ENCODE results near the gene LEMD2.

DNA sequence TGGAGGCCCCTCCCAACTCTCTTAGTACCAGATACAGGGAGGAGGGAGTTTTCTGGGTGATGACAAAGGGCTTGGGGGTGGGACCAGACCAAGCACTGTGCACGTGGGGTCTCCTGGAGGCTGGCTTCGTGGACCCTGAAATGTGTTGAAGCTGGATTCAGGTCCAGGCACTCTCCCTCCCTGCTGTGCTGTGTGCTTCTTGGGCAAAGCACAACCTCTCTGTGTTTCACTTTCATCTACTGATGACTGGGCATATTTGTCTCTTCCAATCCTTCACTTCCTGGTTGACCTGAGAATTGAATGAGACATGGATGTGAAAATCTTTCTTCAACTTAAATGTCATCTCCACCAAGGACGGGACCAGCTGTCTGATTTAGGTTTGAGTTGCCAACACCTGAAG lies 29.4 kb upstream of the LEMD2 start:
- TF ChIP-seq, protein P1, sequence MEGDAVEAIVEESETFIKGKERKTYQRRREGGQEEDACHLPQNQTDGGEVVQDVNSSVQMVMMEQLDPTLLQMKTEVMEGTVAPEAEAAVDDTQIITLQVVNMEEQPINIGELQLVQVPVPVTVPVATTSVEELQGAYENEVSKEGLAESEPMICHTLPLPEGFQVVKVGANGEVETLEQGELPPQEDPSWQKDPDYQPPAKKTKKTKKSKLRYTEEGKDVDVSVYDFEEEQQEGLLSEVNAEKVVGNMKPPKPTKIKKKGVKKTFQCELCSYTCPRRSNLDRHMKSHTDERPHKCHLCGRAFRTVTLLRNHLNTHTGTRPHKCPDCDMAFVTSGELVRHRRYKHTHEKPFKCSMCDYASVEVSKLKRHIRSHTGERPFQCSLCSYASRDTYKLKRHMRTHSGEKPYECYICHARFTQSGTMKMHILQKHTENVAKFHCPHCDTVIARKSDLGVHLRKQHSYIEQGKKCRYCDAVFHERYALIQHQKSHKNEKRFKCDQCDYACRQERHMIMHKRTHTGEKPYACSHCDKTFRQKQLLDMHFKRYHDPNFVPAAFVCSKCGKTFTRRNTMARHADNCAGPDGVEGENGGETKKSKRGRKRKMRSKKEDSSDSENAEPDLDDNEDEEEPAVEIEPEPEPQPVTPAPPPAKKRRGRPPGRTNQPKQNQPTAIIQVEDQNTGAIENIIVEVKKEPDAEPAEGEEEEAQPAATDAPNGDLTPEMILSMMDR (IDR thresholded peaks at IDR 0.05): no peak
- TF ChIP-seq POLR2A (IDR thresholded peaks at IDR 0.05; ENCODE audit: low read depth): no peak
- TF ChIP-seq POLR2AphosphoS5 (IDR thresholded peaks at IDR 0.05): no peak
- TF ChIP-seq EP300 (IDR thresholded peaks at IDR 0.05): no peak

All from esophagus muscularis mucosa (tissue), 4 donors.